Measurements from ENCODE around the gene CACNG4.

CACNG4 gene

GRCh38 chr17:67067571-67068482 lies 103.3 kb downstream of the CACNG4 start:
- Histone ChIP-seq H3K9ac (ENCODE audit: low read depth in 1 of 2, low read length in 2 of 2) (no peak overlapping the region), H3K4me3 (ENCODE audit: low read depth in 1 of 2, low read length in 2 of 2) (no peak overlapping the region), H3K27me3 (ENCODE audit: control insufficient read depth in 1 of 2, insufficient read depth in 2 of 2, low read length in 2 of 2) (no peaks in the 10 kb centered on the region), H3K9me3 (ENCODE audit: control insufficient read depth in 1 of 2, low read length in 2 of 2) (no peaks in the 10 kb centered on the region), H3K27ac (ENCODE audit: low read depth, low read length) (no peak overlapping the region), H3K4me1 (ENCODE audit: control insufficient read depth in 1 of 2, insufficient read depth in 2 of 2, low read length in 2 of 2) (no peaks in the 10 kb centered on the region), H3K36me3 (ENCODE audit: control insufficient read depth in 1 of 2, insufficient read depth in 2 of 2, low read length in 2 of 2) (peaks cover 0 to 4% of the 10 kb centered on the region in 2 donors)

DNA sequence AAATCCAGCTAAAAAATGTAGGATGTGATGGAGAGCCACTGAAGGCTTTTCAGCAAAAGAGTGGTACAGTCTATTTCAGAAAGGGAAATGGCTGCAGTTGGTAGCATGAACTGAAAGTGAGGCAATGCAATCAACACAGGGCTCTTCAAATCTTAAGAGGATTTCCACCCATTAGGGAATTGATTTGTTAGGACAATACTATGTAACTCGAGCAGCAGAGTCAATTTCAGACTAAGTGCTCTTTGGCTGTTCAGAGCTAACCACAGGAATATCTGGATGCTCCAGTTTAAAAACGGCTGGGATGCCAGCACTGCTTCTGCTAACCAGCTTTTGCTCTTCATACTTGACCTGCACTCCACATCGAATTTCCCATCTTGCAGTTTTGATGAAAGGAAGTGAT lies 104.5 kb downstream of the CACNG4 start:
- H3K9ac ChIP-seq (ENCODE audit: low read depth in 1 of 2, low read length in 2 of 2) = no peak overlapping the region
- H3K9me3 ChIP-seq (ENCODE audit: control insufficient read depth in 1 of 2, low read length in 2 of 2) = no peaks in the 10 kb centered on the region
- no peaks in the 10 kb centered on the region for H3K27me3 ChIP-seq (ENCODE audit: control insufficient read depth in 1 of 2, insufficient read depth in 2 of 2, low read length in 2 of 2)
- no peak overlapping the region for H3K27ac ChIP-seq (ENCODE audit: low read depth, low read length)
- H3K4me1 ChIP-seq (ENCODE audit: control insufficient read depth in 1 of 2, insufficient read depth in 2 of 2, low read length in 2 of 2) = no peaks in the 10 kb centered on the region
- H3K36me3 ChIP-seq (ENCODE audit: control insufficient read depth in 1 of 2, insufficient read depth in 2 of 2, low read length in 2 of 2) = peaks cover 3 to 8% of the 10 kb centered on the region in 2 donors
- no peak overlapping the region for H3K4me3 ChIP-seq (ENCODE audit: low read depth in 1 of 2, low read length in 2 of 2)

DNA sequence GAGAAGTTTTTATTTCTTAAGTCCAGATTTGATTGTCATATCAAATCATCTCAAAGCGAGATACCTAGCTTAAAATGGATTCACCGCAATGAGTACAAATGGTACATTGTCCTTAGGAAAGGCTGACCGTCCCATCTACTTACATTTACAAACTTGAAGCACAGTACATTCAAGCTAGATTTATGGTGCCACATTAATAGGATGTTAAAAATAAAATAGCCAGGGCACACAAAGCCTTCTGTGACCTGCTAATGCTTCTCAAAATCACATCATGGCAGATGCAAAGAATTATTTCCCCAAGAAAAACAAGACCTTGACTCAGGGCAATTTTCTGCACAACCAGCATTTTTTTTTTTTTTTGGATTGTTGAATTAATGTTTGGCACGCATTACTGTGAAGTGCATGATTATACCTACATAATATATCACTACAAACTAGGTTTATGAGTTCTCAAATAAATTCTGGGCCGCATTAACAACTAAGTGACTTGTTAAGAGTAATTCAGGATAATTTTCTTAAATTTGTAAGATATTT lies 105.2 kb downstream of the CACNG4 start:
- Histone ChIP-seq H3K27me3 (ENCODE audit: control insufficient read depth in 1 of 2, insufficient read depth in 2 of 2, low read length in 2 of 2) (no peaks in the 10 kb centered on the region), H3K36me3 (ENCODE audit: control insufficient read depth in 1 of 2, insufficient read depth in 2 of 2, low read length in 2 of 2) (peaks cover 3 to 8% of the 10 kb centered on the region in 2 donors), H3K27ac (ENCODE audit: low read depth, low read length) (no peak overlapping the region), H3K9me3 (ENCODE audit: control insufficient read depth in 1 of 2, low read length in 2 of 2) (no peaks in the 10 kb centered on the region), H3K9ac (ENCODE audit: low read depth in 1 of 2, low read length in 2 of 2) (no peak overlapping the region), H3K4me1 (ENCODE audit: control insufficient read depth in 1 of 2, insufficient read depth in 2 of 2, low read length in 2 of 2) (peaks cover 0 to under 1% of the 10 kb centered on the region in 2 donors), H3K4me3 (ENCODE audit: low read depth in 1 of 2, low read length in 2 of 2) (no peak overlapping the region)

- H3K9me3 ChIP-seq (ENCODE audit: control insufficient read depth in 1 of 2, low read length in 2 of 2) = no peaks in the 10 kb centered on the region
- no peak overlapping the region for H3K27ac ChIP-seq (ENCODE audit: low read depth, low read length)
- H3K27me3 ChIP-seq (ENCODE audit: control insufficient read depth in 1 of 2, insufficient read depth in 2 of 2, low read length in 2 of 2) = no peaks in the 10 kb centered on the region
- H3K4me1 ChIP-seq (ENCODE audit: control insufficient read depth in 1 of 2, insufficient read depth in 2 of 2, low read length in 2 of 2) = peaks cover 1 to 12% of the 10 kb centered on the region in 2 donors
- H3K36me3 ChIP-seq (ENCODE audit: control insufficient read depth in 1 of 2, insufficient read depth in 2 of 2, low read length in 2 of 2) = peaks cover 3 to 8% of the 10 kb centered on the region in 2 donors
- no peak overlapping the region for H3K4me3 ChIP-seq (ENCODE audit: low read depth in 1 of 2, low read length in 2 of 2)
- H3K9ac ChIP-seq (ENCODE audit: low read depth in 1 of 2, low read length in 2 of 2) = no peak overlapping the region
These were observed 107.1 kb downstream of the CACNG4 start for GRCh38 chr17:67071595-67071994.

DNA sequence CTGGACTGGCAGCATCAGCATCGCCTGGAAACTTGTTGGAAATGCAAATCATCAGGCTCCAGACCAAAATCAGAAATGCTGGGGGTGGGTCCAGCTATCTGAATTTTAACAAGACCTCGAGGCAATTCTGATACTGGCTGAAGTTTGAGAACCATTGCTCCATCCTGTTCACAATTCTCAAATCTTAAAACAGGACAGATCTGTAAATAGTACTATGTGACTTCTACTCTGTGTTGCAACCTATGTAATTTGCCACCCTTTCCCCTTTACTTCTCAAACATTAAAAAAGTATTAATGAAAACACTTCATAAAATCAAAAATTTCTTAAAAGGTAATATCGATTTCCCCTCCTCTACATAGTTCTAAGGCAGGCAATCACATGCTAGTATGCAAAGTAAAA lies 108.4 kb downstream of the CACNG4 start:
- no peaks in the 10 kb centered on the region for H3K27me3 ChIP-seq (ENCODE audit: control insufficient read depth in 1 of 2, insufficient read depth in 2 of 2, low read length in 2 of 2)
- H3K9me3 ChIP-seq (ENCODE audit: control insufficient read depth in 1 of 2, low read length in 2 of 2) = no peaks in the 10 kb centered on the region
- no peak overlapping the region for H3K27ac ChIP-seq (ENCODE audit: low read depth, low read length)
- no peak overlapping the region for H3K9ac ChIP-seq (ENCODE audit: low read depth in 1 of 2, low read length in 2 of 2)
- no peak overlapping the region for H3K4me3 ChIP-seq (ENCODE audit: low read depth in 1 of 2, low read length in 2 of 2)
- H3K36me3 ChIP-seq (ENCODE audit: control insufficient read depth in 1 of 2, insufficient read depth in 2 of 2, low read length in 2 of 2) = peaks cover 3 to 8% of the 10 kb centered on the region in 2 donors
- peaks cover 3 to 15% of the 10 kb centered on the region in 2 donors for H3K4me1 ChIP-seq (ENCODE audit: control insufficient read depth in 1 of 2, insufficient read depth in 2 of 2, low read length in 2 of 2)

- Histone ChIP-seq H3K9ac (ENCODE audit: low read depth in 1 of 2, low read length in 2 of 2) (no peak overlapping the region), H3K4me1 (ENCODE audit: control insufficient read depth in 1 of 2, insufficient read depth in 2 of 2, low read length in 2 of 2) (peaks cover 3 to 15% of the 10 kb centered on the region in 2 donors), H3K4me3 (ENCODE audit: low read depth in 1 of 2, low read length in 2 of 2) (no peak overlapping the region), H3K36me3 (ENCODE audit: control insufficient read depth in 1 of 2, insufficient read depth in 2 of 2, low read length in 2 of 2) (peaks cover 3 to 4% of the 10 kb centered on the region in 2 donors), H3K9me3 (ENCODE audit: control insufficient read depth in 1 of 2, low read length in 2 of 2) (no peaks in the 10 kb centered on the region), H3K27me3 (ENCODE audit: control insufficient read depth in 1 of 2, insufficient read depth in 2 of 2, low read length in 2 of 2) (no peaks in the 10 kb centered on the region), H3K27ac (ENCODE audit: low read depth, low read length) (no peak overlapping the region)
These were observed 110.3 kb downstream of the CACNG4 start for GRCh38 chr17:67074781-67075180.

GRCh38 chr17:67076290-67076689 lies 111.8 kb downstream of the CACNG4 start:
- Histone ChIP-seq H3K4me3 (ENCODE audit: low read depth in 1 of 2, low read length in 2 of 2) (no peak overlapping the region), H3K4me1 (ENCODE audit: control insufficient read depth in 1 of 2, insufficient read depth in 2 of 2, low read length in 2 of 2) (peaks cover 3 to 19% of the 10 kb centered on the region in 2 donors), H3K27ac (ENCODE audit: low read depth, low read length) (no peak overlapping the region), H3K9ac (ENCODE audit: low read depth in 1 of 2, low read length in 2 of 2) (no peak overlapping the region), H3K9me3 (ENCODE audit: control insufficient read depth in 1 of 2, low read length in 2 of 2) (no peaks in the 10 kb centered on the region), H3K27me3 (ENCODE audit: control insufficient read depth in 1 of 2, insufficient read depth in 2 of 2, low read length in 2 of 2) (no peaks in the 10 kb centered on the region), H3K36me3 (ENCODE audit: control insufficient read depth in 1 of 2, insufficient read depth in 2 of 2, low read length in 2 of 2) (peaks cover 4 to 7% of the 10 kb centered on the region in 2 donors)

- H3K4me1 ChIP-seq (ENCODE audit: control insufficient read depth in 1 of 2, insufficient read depth in 2 of 2, low read length in 2 of 2) = peaks cover 3 to 26% of the 10 kb centered on the region in 2 donors
- H3K27ac ChIP-seq (ENCODE audit: low read depth, low read length) = no peak overlapping the region
- no peak overlapping the region for H3K4me3 ChIP-seq (ENCODE audit: low read depth in 1 of 2, low read length in 2 of 2)
- peaks cover 10 to 11% of the 10 kb centered on the region in 2 donors for H3K36me3 ChIP-seq (ENCODE audit: control insufficient read depth in 1 of 2, insufficient read depth in 2 of 2, low read length in 2 of 2)
- no peaks in the 10 kb centered on the region for H3K9me3 ChIP-seq (ENCODE audit: control insufficient read depth in 1 of 2, low read length in 2 of 2)
- H3K27me3 ChIP-seq (ENCODE audit: control insufficient read depth in 1 of 2, insufficient read depth in 2 of 2, low read length in 2 of 2) = no peaks in the 10 kb centered on the region
- H3K9ac ChIP-seq (ENCODE audit: low read depth in 1 of 2, low read length in 2 of 2) = no peak overlapping the region
These were observed 113.8 kb downstream of the CACNG4 start for GRCh38 chr17:67078292-67078691.

DNA sequence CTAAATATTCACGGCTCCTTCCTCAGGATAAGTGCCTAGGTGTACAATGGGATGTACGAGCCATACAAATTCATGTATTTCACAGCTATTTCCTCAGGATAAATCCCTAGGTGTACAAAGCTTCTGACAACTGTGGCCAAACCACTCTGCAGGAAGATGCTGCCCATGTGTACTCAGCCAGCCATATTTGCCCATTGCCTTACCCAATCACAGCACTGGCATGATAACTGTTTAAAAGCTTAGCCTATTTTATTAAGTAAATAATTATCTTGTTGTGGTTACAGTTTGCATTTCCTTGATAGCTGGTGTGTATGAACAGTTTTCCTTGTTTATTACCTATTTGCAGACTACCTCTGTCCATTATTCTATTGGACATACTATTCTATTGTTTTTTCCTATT lies 115.0 kb downstream of the CACNG4 start:
- Histone ChIP-seq H3K9ac (ENCODE audit: low read depth in 1 of 2, low read length in 2 of 2) (no peak overlapping the region), H3K4me3 (ENCODE audit: low read depth in 1 of 2, low read length in 2 of 2) (no peak overlapping the region), H3K4me1 (ENCODE audit: control insufficient read depth in 1 of 2, insufficient read depth in 2 of 2, low read length in 2 of 2) (peaks cover 3 to 26% of the 10 kb centered on the region in 2 donors), H3K27ac (ENCODE audit: low read depth, low read length) (no peak overlapping the region), H3K9me3 (ENCODE audit: control insufficient read depth in 1 of 2, low read length in 2 of 2) (no peaks in the 10 kb centered on the region), H3K36me3 (ENCODE audit: control insufficient read depth in 1 of 2, insufficient read depth in 2 of 2, low read length in 2 of 2) (peaks cover 7% of the 10 kb centered on the region in 2 donors), H3K27me3 (ENCODE audit: control insufficient read depth in 1 of 2, insufficient read depth in 2 of 2, low read length in 2 of 2) (no peaks in the 10 kb centered on the region)

DNA sequence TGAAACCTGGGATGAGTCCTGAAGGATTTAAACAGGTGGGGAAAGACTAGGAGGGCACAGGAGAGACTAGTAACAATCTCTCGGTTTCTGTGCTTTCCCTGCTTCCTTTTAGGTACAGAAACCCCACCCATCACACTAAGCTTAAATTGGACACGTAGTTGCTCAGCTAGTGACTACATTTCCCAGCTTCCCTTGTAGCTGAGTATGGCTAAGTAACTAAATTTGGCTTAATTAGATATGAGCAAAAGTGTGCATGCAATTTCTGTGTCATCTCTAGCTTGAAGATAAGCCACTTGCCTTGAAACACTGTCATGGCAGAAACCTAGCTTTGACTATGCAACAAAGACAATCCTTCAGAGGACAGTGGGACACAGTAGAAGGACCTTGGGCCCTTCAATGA lies 116.3 kb downstream of the CACNG4 start:
- Histone ChIP-seq H3K4me3 (ENCODE audit: low read depth in 1 of 2, low read length in 2 of 2) (no peak overlapping the region), H3K27me3 (ENCODE audit: control insufficient read depth in 1 of 2, insufficient read depth in 2 of 2, low read length in 2 of 2) (no peaks in the 10 kb centered on the region), H3K9ac (ENCODE audit: low read depth in 1 of 2, low read length in 2 of 2) (no peak overlapping the region), H3K27ac (ENCODE audit: low read depth, low read length) (no peak overlapping the region), H3K36me3 (ENCODE audit: control insufficient read depth in 1 of 2, insufficient read depth in 2 of 2, low read length in 2 of 2) (peaks cover 8 to 11% of the 10 kb centered on the region in 2 donors), H3K4me1 (ENCODE audit: control insufficient read depth in 1 of 2, insufficient read depth in 2 of 2, low read length in 2 of 2) (peaks cover 3 to 21% of the 10 kb centered on the region in 2 donors), H3K9me3 (ENCODE audit: control insufficient read depth in 1 of 2, low read length in 2 of 2) (no peaks in the 10 kb centered on the region)
